Transverse colon (tissue), 4 donors: Measurements from ENCODE around the gene ATF5. TPM values are rescaled to one million over a fixed set of nuclear protein-coding genes. Genes with fewer than 3 reads are reported as not detected.

Source experiments
- DNase-seq: peaks from one replicate; pipeline ENCODE4 v3.0.0-alpha.2; 2019
- H3K27ac ChIP-seq, 4 donors: fragments of 200-600 bp; sonication (generic); 2 replicates each; pipeline ENCODE4 v1.5.1; 2016 to 2018; ENCODE audit warnings: inconsistent platforms in 4 of 4
- H3K27me3 ChIP-seq: fragments of 200-600 bp; sonication (generic); 2 replicates; pipeline ENCODE4 v1.5.1; 2017; ENCODE audit warnings: inconsistent platforms
- H3K36me3 ChIP-seq, 4 donors: fragments of 200-600 bp; sonication (generic); 2 replicates each; pipeline ENCODE4 v1.5.1; 2017 to 2019; ENCODE audit warnings: inconsistent platforms in 4 of 4
- H3K4me1 ChIP-seq, 4 donors: fragments of 200-600 bp; sonication (generic); 2 replicates each; pipeline ENCODE4 v1.5.1; 2017 to 2020; ENCODE audit warnings: inconsistent platforms in 4 of 4
- H3K4me3 ChIP-seq, 4 donors: fragments of 200-600 bp; sonication (generic); 1 replicate in 1 of 4; 2 replicates in 3 of 4; pipeline versions ENCODE4 v1.5.1 to v1.6.1; 2017 to 2019; ENCODE audit warnings: inconsistent platforms in 4 of 4
- H3K9me3 ChIP-seq, 2 donors: fragments of 200-600 bp; sonication (generic); 2 replicates each; pipeline ENCODE4 v1.5.1; 2017 to 2019; ENCODE audit warnings: inconsistent platforms in 2 of 2
- CTCF ChIP-seq, 5 experiments: fragments of 200-600 bp in 3 of 5; fragments of 450-650 bp in 2 of 5; sonication (generic) in 3 of 5; IDR thresholded peaks; 1 replicate in 2 of 5; 2 replicates in 3 of 5; pipeline ENCODE4 v1.5.1; 2016 to 2017; ENCODE audit warnings: antibody characterized with exemption in 5 of 5, inconsistent platforms in 3 of 5, mild to moderate bottlenecking in 2 of 5, moderate library complexity in 1 of 5
- EP300 ChIP-seq: sonication (generic); formaldehyde crosslinking; IDR thresholded peaks from one replicate; pipeline ENCODE4 v1.6.1; 2017; ENCODE audit warnings: antibody characterized with exemption, low read depth
- POLR2A ChIP-seq: fragments of 450-650 bp; IDR thresholded peaks from one replicate; pipeline ENCODE4 v1.6.1; 2016; ENCODE audit warnings: antibody characterized with exemption, mild to moderate bottlenecking, moderate library complexity
- POLR2AphosphoS5 ChIP-seq, 3 donors: sonication (generic); formaldehyde crosslinking; IDR thresholded peaks; one replicate each; pipeline ENCODE4 v1.6.1; 2016; ENCODE audit warnings: antibody characterized with exemption in 3 of 3
- WGBS, 2 donors: methylation state at CpG; one replicate each; pipeline ENCODE4 v1.1.5; 2018; ENCODE audit warnings: low coverage in 1 of 2; 5-methylcytosine and 5-hydroxymethylcytosine counted together
- in situ Hi-C, 4 donors: fragments of 200-750 bp; cut with MboI; loops; one replicate each; pipeline versions ENCODE4 v1.15.0 to v1.15.1; 2017; ENCODE audit warnings: low sequenced_read_pairs in 3 of 4, low pct_ligation_motif_present in 1 of 4, low pct_unique_long_range_greater_than_20kb in 1 of 4
- intact Hi-C: fragments of 100-400 bp; cut with DNase I; formaldehyde crosslinking; loops from one replicate; pipeline ENCODE4 v1.15.1; 2023; ENCODE audit warnings: low total_unique reads
- total RNA-seq, 4 donors: library from RNA; depleted of rRNA; stranded (reverse); fragments of >200 nt; gene quantifications; one replicate each; pipeline ENCODE4 v1.1.0, GENCODE V29; 2016

Gene ATF5
- total RNA-seq, result 10 to 100 TPM in 1 of 4 donors, 1 to 10 TPM in 3; 2.6 to 10.5 (median 5.4) TPM

GRCh38 chr19:49929121-49929610 is at the start of gene ATF5, which contains the start of gene NUP62:
Gene ATF5 (plus strand): TSS chr19:49929205. CDS start chr19:49930851, 1,646 bp downstream.
Gene NUP62 (minus strand): TSS chr19:49929504. CDS start chr19:49909807, 19,697 bp downstream.
- Histone ChIP-seq H3K4me3 (peak within 1 kb of the TSS; percentile 88 to 99 (median 94)), H3K27me3 (no peaks in the 10 kb centered on the region), H3K9me3 (no peaks in the 10 kb centered on the region), H3K4me1 (peaks cover 6 to 22% (median 14%) of the 10 kb centered on the region in 4 donors), H3K36me3 (no peaks in the 10 kb centered on the region), H3K27ac (peak within 1 kb of the TSS; percentile 94 to 99 (median 96))
- intact Hi-C loops, result no loop called here
- peak; percentile 90 for DNase-seq
- TF ChIP-seq POLR2AphosphoS5 (IDR thresholded peaks at IDR 0.05) (peak in 2 of 3 donors; percentile 9 to 45), EP300 (no peak), POLR2A (no peak), CTCF (IDR thresholded peaks at IDR 0.05) (no peak)
- 0 to 4% methylated on average over 5 to 46 of the region's 48 CpGs for WGBS, 2 donors
- in situ Hi-C loops, result no loop called here

GRCh38 chr19:49879243-49879963 is 49.6 kb upstream of the ATF5 start:
- Histone ChIP-seq H3K4me1 (peaks cover 11 to 24% (median 17%) of the 10 kb centered on the region in 4 donors), H3K36me3 (peaks cover 0 to 44% (median 24%) of the 10 kb centered on the region in 4 donors), H3K27ac (no peak overlapping the region), H3K27me3 (no peaks in the 10 kb centered on the region), H3K4me3 (no peak overlapping the region), H3K9me3 (no peaks in the 10 kb centered on the region)
- no peak for TF ChIP-seq EP300
- TF ChIP-seq POLR2AphosphoS5 (IDR thresholded peaks at IDR 0.05), result no peak
- no peak for TF ChIP-seq POLR2A
- no peak for TF ChIP-seq CTCF (IDR thresholded peaks at IDR 0.05)
- in situ Hi-C loops (no loop called here), intact Hi-C loops (no loop called here)
- 94 to 100% methylated on average over 4 to 12 of the region's 12 CpGs for WGBS, 2 donors
- no peak for DNase-seq

DNA sequence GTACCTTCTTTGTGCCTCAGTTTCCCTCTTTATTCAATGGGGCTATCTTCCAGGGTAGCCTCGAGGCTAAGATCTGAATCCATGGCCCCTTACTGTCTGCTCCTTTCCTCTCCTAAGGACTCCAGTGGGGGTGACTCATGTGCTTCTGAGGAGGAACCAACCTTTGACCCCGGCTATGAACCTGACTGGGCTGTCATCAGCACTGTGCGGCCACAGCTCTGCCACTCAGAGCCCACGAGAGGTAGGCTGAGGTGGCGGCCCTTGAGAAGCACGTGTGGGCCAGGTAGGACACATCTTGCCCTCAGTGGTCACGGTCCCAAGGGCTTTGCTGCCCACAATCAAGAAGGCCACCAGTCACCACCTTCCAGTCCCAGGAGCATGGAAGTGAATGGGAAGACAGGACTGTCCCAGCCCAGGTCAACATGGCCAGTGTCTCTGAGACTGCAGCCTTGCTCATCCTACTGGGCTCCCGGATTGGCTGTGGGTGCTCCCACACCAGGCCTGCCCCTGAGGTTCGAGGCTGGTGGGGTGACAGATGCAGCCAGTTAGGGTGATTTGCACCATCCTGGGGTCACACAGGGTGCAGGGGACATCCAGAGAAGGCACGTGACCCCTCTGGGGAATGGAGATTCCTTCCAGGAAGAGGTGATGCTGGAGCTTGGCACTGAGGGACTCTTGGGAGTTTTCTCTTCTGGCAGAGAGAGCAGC is 48.7 kb upstream of the ATF5 start:
- peaks cover 8 to 18% (median 13%) of the 10 kb centered on the region in 4 donors for H3K4me1 ChIP-seq
- TF ChIP-seq CTCF (IDR thresholded peaks at IDR 0.05) (no peak), POLR2A (no peak), POLR2AphosphoS5 (IDR thresholded peaks at IDR 0.05) (no peak), EP300 (no peak)
- intact Hi-C loops, result loop anchor here (5.0 kb wide), 1 partner anchor 622 kb away; no protein-coding TSS in a partner anchor
- 80 to 91% methylated on average over 1 to 10 of the region's 10 CpGs for WGBS, 2 donors
- H3K9me3 ChIP-seq, result no peaks in the 10 kb centered on the region
- H3K27ac ChIP-seq, result no peak overlapping the region
- no peaks in the 10 kb centered on the region for H3K27me3 ChIP-seq
- in situ Hi-C loops, result no loop called here
- H3K4me3 ChIP-seq, result no peak overlapping the region
- no peak for DNase-seq
- H3K36me3 ChIP-seq, result peaks cover 0 to 50% (median 27%) of the 10 kb centered on the region in 4 donors

DNA sequence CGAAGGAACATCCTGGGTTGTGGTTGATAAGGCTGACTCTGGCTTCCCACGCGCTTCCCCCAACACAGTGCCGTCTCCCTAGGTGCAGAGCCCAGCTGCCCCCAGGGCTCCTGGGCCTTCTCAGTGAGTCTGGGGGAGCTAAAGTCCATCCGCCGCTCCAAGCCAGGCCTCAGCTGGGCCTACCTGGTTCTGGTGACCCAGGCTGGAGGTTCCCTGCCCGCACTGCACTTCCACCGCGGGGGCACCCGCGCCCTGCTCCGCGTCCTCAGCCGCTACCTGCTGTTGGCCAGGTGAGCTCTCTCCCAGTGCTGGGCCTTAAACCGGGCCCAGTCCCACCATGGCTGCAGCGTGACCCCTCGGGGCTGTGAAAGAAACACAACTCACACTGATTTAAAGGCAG is 47.8 kb upstream of the ATF5 start:
- intact Hi-C loops, result loop anchor here (5.0 kb wide), 1 partner anchor 621 kb away; no protein-coding TSS in a partner anchor
- Histone ChIP-seq H3K4me3 (no peak overlapping the region), H3K9me3 (no peaks in the 10 kb centered on the region), H3K36me3 (peaks cover 0 to 50% (median 27%) of the 10 kb centered on the region in 4 donors), H3K27ac (no peak overlapping the region), H3K4me1 (peaks cover 7 to 11% (median 7%) of the 10 kb centered on the region in 4 donors), H3K27me3 (no peaks in the 10 kb centered on the region)
- DNase-seq, result peak; percentile 6
- no peak for TF ChIP-seq POLR2AphosphoS5 (IDR thresholded peaks at IDR 0.05)
- no peak for TF ChIP-seq CTCF (IDR thresholded peaks at IDR 0.05)
- no peak for TF ChIP-seq POLR2A
- no peak for TF ChIP-seq EP300
- in situ Hi-C loops, result no loop called here
- WGBS, 2 donors, result 93% methylated on average over 3 to 17 of the region's 17 CpGs
